Measurements from ENCODE around the gene TRIM22.
"Not testable (repeated sequence)": the region's sequence is repeated elsewhere in the genome, so short reads cannot be mapped to it uniquely, and the experiment has no call there.

Gene TRIM22, protein sequence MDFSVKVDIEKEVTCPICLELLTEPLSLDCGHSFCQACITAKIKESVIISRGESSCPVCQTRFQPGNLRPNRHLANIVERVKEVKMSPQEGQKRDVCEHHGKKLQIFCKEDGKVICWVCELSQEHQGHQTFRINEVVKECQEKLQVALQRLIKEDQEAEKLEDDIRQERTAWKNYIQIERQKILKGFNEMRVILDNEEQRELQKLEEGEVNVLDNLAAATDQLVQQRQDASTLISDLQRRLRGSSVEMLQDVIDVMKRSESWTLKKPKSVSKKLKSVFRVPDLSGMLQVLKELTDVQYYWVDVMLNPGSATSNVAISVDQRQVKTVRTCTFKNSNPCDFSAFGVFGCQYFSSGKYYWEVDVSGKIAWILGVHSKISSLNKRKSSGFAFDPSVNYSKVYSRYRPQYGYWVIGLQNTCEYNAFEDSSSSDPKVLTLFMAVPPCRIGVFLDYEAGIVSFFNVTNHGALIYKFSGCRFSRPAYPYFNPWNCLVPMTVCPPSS

DNA sequence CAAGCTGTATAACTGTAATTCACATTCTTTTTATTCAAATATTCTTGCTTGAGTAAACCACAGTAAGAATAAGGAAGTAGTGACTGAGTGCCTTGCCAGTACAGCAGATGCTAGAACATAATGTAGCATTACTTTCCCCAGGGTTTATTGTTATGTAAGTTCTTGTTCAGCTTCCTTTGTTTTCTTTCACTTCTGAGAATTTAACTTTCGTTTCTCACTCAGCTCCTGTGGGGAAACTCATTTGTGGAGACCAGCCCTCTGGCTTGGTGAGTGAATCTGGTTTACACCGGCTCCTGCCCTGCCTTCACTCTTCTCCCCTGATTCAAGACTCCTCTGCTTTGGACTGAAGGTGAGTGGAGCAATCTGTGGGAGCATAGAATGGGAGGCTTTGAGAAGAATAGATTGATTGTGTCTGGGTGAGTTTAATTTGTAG is at the start of gene TRIM22:
Gene TRIM22, plus strand, starts transcription at position 240 of the 433 bp plus-strand sequence. CDS start 6,443 bp downstream, outside the sequence.
- DNase-seq: no peak

DNA sequence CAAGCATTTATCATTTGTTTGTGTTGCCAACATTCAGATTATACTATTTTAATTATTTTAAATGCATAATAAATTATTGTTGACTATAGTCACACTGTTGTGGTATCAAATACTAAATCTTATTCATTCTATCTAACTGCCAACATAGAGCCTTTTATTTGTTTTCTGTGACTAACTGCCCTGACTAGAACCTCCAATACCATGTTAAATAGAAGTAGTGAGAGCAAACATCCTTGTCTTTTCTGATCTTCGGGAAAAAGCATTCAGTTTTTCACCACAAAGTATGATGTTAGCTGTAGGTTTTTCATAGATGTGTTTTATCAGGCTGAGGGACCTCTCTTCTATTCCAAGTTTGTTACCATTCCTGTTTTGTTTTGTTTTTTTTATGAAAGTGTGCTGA is 49.6 kb upstream of the TRIM22 start:
- no peak for DNase-seq

DNA sequence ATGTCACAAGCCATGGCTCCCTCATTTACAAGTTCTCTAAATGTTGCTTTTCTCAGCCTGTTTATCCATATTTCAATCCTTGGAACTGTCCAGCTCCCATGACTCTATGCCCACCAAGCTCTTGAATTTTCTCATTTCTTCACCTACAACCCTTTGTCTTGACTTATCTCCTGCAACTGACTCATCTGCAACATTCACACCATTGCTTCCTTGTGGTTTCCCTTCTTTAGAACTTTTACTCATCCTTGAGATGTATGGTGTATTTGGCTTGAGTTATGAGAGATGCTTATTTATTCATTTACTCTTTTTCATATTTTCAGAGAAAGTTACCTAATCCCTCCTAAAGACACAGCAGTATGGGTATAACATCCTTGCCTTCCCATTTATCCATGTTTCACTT is 46.0 kb upstream of the TRIM22 start:
- DNase-seq: no peak

DNA sequence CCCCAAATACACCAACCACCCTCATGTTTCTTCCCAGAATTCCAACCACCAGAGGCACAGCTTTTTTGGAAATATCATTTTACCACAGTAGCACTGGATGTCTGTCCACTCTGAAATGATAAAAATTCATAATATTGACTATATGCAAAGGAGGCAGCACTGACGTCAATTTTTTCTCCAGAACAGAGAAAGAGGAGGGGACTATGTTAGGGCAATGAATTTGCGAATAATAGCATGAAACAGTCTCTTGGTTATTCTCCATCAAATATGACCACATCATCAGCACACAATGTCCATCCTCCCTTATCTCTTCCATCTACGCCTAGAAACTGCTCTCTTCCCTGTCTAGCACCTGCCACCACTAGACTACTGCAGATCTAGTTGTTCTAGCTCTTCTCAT is 43.5 kb upstream of the TRIM22 start:
- no peak for DNase-seq

DNA sequence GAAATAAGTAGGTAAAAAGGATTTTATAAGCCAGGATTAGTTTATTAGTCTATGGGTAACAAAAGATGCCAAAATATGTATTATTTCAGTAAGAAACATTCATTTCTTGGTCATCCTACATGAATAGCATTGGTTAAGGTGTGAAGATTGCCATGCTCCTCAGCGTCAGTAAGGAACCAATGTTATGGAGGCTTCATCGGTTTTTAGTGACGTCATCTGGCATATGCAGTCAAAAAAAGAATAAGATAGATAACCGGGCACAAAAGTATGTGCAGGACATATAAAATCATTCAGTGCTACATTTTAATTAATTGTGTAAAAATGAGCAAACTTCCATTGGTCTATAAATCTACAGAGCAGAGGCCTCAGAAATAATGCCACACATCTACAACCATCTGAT is 34.1 kb upstream of the TRIM22 start:
- no peak for DNase-seq

DNA sequence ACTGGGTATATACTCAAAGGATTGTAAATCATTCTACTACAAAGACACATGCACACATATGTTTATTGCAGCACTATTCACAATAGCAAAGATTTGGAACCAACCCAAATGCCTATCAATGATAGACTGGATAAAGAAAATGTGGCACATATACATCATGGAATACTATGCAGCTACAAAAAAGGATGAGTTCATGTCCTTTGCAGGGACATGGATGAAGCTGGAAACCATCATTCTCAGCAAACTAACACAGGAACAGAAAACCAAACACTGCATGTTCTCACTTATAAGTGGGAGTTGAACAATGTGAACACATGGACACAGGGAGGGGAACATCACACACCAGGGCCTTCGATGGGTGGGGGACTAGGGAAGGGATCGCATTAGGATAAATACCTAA is 32.6 kb upstream of the TRIM22 start:
- DNase-seq: not testable (repeated sequence)

DNA sequence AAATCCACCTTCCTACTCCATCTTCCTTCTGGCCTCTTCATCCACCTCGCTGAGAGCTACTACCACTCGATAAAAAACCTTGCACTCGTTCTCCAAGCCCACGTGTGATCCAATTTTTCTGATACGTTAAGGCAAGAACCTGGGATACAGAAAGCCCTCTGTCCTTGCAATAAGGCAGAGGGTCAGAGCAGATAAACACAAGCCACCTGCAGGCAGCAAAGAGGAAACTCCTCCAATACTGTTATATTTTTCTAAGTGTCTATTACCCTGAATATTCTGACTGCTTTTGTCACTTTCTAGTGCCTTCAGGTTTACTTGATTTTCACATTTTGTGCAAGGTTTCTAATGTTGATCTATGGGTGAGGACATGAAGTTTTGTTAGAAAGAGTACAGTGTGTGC is 31.3 kb upstream of the TRIM22 start:
- no peak for DNase-seq

DNA sequence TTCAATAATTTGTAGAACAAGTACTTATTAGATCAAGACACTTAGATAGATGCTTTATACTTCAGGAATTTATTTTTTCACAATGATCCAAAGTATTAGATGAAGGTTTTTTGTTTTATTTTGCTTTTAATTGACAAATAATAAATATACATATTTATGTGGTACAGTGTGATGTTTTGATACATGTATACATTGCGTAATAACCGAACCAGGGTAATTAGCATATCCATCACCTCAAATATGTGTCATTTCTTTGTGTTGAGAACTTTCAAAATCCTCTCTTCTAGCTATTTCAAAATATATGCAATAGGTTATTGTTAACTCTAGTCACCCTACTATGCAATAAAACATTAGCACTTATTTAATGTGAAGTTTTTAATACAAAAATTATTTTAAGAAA is 26.1 kb upstream of the TRIM22 start:
- DNase-seq: no peak

DNA sequence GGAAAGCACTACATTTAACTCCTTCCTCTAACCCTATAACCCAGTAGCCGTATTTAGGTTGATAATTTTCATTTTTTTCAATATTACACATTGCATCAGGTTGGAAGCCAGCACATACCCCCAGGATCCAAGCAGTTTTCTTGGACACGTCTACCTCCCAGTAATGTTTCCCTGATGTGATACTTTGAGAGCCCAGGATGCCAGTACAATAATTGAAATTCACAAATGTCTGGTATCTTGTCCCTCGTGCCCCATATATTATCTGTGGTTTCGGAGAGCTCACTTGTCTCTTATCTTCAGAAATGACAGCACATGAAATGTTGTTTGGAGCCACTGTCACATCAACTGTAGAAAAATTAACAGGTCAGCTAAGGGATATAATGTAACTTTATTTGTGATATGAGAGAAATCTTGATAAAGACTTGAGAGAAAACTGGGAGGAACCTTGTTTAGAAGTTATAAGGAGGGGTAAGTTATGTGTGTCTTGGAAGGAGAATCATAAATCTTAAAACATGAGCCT is 24.5 kb upstream of the TRIM22 start:
- DNase-seq: no peak

DNA sequence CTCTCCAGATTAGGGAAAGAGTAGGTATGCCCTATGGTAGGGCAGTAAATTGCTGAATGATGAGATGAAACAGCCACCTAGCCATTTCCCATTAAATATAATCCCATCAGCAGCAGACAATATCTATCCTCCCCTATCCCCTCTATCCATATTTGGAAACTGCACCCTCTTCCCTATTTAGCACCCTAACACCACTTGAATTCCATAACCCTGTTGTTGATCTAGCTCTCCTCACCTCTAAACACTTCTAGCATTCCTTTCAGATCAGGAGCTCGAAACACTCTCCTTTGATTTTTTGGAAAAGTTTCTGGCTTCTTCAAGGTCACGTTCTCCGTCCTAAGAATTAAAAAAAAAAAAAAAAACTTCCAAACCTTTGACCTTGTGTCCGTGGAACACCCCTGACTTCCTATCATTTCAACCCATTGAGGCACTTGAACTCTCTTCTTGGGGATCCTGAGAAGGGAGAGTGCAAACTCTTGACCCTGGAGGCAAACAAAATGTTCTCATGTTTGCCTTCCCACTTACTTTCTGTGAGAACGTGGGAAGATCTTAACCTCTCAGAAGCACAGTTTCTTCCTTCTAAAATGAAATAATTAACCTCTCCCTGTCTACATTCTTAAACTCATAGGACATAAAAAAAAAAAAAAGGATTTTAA is 23.7 kb upstream of the TRIM22 start:
- DNase-seq: no peak

DNA sequence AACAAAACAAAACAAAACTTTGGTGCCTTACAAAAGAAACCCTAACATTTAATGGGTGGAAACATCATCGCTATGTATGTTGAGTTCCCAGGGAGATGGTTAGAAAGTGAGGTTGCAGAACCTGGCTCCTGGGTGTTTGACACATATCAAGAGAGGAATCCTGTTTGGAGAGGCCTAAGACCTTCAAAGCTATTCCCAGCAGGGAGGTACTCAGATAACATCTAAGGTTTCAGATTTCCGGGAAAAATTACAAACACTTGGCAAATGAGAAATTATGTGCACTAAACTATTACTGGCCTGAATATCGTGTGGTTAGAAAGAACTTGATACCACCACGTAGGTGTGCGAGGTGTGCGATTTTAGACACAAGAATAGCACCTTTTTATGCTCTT is 23.2 kb upstream of the TRIM22 start:
- no peak for DNase-seq

DNA sequence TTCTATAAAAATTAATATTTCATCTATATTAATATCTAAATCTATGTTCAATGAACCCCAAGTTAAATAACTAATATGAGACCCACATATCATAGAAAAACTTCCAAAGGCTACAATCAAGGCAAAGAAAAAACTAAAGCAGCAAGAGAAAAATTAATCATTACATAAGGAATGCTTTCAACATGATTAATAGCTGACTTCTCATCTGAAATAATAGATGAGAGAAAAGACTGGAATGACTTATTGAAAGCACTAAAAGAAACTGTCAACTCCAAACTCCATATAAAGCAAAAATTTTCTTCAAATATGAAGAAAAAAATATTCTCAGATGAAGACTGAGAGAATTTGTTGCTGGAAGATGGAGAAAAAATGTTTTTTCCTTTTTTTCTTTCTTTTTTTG is 17.8 kb upstream of the TRIM22 start:
- DNase-seq: no peak

DNA sequence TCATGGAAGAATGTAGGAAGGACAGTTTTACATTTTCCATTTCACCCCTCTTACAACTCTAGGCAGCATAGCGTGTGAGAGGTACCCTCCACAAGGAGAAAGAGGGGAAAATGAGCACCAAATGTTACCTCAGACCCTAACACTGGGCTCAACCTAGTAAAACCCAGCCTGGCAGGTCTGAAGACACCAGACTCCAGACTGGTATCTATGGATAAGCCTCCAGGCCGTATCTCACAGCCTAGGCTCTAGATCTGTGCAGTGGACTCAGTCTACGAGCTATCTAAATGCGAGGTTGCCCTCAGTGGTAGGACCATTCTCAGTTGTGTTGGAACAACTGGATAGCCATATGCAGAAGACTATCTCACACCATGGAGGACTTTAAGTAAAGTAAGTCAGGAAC is 15.2 kb upstream of the TRIM22 start:
- DNase-seq: no peak

DNA sequence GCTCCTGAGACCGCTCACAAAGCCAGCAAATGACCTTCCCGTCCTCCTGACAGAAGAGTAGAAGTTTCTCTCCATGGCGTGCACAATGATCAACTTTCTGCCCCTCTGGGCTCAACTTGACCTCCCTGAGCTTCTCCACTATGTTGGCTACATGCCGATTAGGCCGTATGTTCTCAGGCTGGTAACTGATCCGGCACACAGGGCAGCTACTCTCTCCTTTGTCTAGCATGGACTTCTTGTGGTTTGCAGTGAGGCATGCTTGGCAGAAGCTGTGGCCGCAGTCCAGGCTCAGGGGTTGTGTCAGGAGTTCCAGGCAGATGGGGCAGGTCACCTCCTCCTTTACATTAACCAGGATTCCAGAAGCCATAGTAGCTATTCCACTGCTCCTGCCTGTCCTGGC is 9.8 kb upstream of the TRIM22 start:
- DNase-seq: no peak

DNA sequence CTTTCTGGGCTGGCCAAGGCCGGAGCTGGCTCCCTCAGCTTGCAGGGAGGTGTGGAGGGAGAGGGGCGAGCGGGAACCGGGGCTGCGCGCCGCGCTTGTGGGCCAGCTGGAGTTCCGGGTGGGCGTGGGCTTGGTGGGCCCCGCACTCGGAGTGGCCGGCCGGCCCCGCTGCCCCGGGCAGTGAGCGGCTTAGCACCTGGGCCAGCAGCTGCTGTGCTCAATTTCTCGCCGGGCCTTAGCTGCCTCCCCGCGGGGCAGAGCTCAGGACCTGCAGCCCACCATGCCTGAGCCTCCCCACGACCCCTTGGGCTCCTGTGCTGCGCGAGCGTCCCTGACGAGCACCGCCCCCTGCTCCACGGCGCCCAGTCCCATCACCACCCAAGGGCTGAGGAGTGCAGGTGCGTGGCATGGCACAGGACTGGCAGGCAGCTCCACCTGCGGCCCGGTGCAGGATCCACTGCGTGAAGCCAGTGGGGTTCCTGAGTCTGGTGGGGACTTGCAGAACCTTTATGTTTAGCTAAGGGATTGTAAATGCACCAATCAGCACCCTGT is 6.6 kb upstream of the TRIM22 start:
- not testable (repeated sequence) for DNase-seq

DNA sequence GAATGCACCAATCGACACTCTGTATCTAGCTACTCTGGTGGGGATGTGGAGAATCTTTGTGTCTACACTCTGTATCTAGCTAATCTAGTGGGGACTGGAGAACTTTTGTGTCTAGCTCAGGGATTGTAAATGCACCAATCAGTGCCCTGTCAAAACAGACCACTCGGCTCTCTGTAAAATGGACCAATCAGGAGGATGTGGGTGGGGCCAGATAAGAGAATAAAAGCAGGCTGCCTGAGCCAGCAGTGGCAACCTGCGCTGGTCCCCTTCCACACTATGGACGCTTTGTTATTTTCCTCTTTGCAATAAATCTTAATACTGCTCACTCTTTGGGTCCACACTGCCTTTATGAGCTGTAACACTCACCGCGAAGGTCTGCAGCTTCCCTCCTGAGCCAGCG is 6.0 kb upstream of the TRIM22 start:
- not testable (repeated sequence) for DNase-seq

DNA sequence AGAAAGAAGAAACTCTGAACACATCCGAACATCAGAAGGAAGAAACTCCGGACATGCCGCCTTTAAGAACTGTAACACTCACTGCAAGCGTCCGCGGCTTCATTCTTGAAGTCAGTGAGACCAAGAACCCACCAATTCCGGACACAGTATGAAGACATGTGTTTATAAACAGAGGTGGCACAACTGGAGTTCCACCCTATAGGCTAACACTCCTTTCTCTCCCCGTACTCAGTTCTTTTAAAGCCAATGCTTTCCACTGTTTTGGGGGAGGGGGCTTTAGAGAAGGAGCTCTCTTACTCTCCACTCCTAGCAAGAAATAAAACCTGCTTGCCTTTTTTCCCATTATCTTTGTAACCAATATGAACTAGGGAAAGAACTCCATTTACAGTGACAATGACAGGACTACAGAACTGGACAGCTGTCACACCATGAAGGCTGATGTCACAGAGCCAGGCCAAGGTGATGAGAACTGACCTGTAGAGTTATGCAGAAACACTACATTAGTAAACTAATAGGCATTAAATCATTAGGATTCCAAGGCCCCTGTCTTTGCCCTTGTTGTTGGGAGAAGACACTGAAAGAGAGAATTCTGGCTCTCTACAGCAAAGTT is 5.4 kb upstream of the TRIM22 start:
- DNase-seq: no peak

DNA sequence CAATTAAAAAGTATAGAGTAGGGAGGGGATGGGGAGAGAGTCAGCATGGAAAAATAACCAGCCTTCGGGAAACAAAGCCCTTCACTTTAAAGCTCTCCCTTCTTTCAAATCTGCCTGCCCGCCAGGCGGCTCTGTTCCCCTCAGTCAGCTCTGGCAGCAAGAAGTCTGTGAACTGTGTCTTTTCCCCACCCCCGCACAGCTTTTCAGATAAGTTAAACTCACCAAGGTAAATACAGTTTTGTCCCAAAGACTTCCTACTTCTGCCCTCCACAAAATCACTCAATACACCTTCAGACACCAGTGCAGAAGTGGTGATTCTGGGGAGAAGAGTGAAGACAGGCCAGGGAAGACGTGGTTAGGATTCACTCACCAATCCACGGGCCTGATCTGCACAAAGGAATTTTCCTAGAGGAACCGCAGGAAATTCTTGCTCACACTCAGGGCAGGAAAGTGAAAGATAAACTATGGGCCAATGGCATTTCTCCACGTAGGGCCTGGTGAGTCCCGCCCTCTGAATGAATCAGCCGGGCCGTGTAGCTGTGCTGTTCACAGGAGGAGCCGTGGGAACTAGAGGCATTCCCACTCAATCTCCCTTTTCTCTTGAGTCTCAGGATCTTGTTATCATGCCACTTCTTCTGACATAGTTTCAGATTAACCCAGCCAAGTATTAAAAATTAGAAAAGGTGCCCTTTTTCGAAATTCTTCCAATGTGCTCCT is 4.8 kb upstream of the TRIM22 start, which contains the start of gene TRIM5:
Gene TRIM5, minus strand, starts transcription at position 429 of the 717 bp plus-strand sequence. CDS start 4,897 bp downstream, outside the sequence.
- DNase-seq: no peak

DNA sequence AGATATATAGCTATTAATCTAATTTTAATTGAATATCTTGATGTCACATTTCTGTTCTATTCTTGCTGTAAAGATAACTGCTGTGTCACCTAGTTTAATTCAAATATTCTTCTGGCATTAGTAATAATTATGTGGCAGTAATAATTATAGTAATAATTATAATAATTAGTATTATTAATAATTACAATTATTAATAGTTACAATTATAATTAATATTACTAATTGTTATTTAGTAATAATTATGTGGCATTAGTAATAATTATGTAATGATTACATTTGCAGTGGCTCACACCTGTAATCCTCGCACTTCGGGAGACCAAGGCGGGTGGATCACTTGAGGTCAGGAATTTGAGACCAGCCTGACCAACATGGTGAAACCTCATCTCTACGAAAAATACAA is 3.2 kb upstream of the TRIM22 start:
- DNase-seq: no peak

DNA sequence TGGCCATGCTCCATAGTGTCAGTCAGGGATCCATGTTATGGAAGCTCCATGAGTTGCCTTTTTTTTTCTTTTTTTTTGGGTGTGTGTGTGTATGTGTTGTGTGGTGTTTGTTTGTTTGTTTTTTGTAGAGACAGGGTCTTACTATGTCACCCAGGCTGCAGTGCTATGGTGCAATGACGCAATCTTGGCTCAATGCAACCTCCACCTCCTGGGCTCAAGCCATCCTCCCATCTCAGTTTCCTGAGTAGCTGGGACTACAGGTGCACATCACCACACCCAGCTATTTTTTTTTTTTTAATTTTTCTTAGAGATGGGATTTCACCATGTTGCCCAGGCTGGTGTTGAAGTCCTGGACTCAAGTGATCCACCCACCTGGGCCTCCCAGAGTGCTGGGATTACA is 1.1 kb upstream of the TRIM22 start:
- DNase-seq: no peak

DNA sequence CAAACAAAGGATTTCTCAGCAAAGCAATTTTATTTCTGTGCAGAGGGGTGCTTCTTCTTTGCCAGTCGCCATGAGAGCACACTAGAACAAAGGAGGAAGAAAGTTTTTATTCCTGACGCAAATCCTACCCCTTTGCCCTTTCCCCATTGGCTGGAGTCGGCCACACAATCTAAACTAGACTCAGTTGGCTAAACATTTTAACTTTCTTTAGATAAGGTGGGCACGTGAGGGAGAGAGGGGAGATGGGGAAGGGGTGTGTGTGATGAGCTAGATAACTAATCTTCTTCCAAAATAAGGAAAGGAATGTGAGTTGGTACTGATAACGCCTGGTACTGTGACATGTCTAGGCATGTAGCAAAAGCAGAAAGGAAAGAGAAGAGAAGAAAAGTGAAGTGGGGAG is 626 bp downstream of the TRIM22 start:
- no peak for DNase-seq

DNA sequence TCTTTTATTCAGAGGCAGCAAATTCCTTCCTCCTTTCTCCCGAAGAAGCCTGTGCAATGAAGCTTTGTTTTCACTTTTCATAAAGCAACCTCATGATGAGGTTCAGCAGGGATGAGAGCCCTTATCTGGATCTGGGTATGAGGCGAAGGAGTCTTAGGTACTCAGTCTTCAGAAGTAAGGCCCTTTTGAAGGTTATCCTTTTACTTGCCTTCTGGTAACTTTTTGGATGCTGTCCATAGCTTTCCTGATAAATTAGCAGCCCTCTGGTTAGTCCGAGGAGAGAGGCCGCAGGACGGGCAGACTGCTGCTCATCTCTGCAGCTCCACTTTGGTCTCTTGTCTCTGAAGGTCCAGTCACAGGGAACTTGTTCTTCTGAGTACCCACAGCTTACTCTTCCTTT is 1.1 kb downstream of the TRIM22 start:
- no peak for DNase-seq

Data from NCI-H748 treated with DMSO at 0.1 percent for 48 hours (cell line).